Panc1 (cell line): Measurements from ENCODE around the gene NDC1.

Source experiments
- CTCF ChIP-seq: fragments of 450-650 bp; IDR thresholded peaks from 2 replicates; pipeline ENCODE4 v1.5.1; 2017; ENCODE audit warnings: mild to moderate bottlenecking
- SIN3A ChIP-seq: IDR thresholded peaks from 2 replicates; pipeline ENCODE4 v1.6.1; 2012; ENCODE audit warnings: low read depth, mild to moderate bottlenecking, low read length, moderate library complexity, borderline replicate concordance; ENCODE audit not compliant: insufficient read depth

DNA sequence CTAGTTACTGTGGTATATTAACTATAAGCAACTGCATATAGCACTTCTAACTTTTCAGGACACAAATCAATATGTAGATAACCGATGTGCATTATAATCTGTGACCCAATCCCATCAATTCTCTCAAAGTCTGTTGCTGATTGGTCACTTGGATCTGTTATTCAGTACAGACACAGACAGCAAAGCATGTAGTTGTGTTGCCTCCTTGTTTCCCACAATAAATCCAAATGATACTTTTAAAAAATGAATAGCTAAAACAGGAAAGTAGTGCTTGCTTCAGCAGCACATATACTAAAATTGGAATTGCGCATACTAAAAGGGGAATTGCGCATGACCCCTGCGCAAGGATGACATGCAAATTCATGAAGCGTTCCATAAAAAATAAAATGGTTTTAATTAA is 28.1 kb downstream of the NDC1 start:
- TF ChIP-seq CTCF, result no peak
- TF ChIP-seq SIN3A, result no peak
